ENCODE results near the gene DDC. TPM values are rescaled to one million over a fixed set of nuclear protein-coding genes. Genes with fewer than 3 reads are reported as not detected.
"Not testable (repeated sequence)": the region's sequence is repeated elsewhere in the genome, so short reads cannot be mapped to it uniquely, and the experiment has no call there.

Gene DDC
- total and polyA plus RNA-seq, 4 donors: 1.6 to 2.5 (median 2.1) TPM

- H3K9me3 ChIP-seq (ENCODE audit: control insufficient read depth, insufficient read depth, low read length): no peaks in the 10 kb centered on the region
- H3K4me3 ChIP-seq (ENCODE audit: low read depth, low read length): no peak overlapping the region
- H3K27me3 ChIP-seq (ENCODE audit: control insufficient read depth, insufficient read depth, low read length): no peaks in the 10 kb centered on the region
- H3K27ac ChIP-seq (ENCODE audit: low read depth, low read length): no peak overlapping the region
- peaks cover 10% of the 10 kb centered on the region for H3K4me1 ChIP-seq (ENCODE audit: control insufficient read depth, insufficient read depth, low read length)
- H3K36me3 ChIP-seq (ENCODE audit: control insufficient read depth, insufficient read depth, low read length): no peaks in the 10 kb centered on the region
- no peak for DNase-seq (ENCODE audit: low read depth in 4 of 6, low spot score in 6 of 6)
- no CpG with 5 or more reads among the region's 2 CpGs for WGBS (ENCODE audit: insufficient coverage)
Observed at GRCh38 chr7:50557099-50557498, 8.1 kb downstream of the DDC start.

DNA sequence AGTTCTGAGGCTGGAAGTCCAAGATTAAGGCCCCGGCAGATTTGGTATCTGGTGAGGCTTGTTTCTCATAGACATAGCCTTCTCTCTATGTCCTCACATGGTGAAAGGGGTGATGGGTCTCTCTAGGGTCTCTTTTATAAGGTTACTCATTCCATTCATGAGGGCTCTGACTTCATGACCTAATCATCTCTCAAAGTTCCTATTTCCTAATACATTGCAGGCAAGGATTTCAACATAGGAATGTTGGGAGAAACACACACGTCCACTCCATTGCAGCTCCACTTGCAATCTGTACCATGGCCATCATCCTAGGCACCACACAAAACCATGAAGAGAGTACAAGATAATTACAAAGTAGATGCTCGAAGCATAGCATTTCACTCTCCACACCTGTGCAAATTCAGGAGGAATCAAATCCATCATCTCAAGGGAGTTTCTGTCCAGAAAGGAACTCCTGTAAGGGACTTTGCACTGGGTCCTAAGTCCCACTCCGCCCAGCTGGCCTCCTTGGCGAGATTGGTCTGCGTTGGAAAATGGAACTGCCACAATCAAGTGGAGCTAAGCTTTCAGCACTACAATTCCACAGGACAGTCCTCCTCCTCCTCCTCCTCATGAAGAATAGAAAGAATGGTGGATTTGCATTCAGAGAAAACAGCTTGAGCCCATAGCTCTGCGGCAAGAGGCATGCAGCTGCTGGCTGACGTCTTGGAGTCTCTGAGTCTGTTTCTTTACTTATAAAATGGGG, 8.8 kb downstream of the DDC start:
- Histone ChIP-seq H3K9me3 (ENCODE audit: control insufficient read depth, insufficient read depth, low read length) (no peaks in the 10 kb centered on the region), H3K27me3 (ENCODE audit: control insufficient read depth, insufficient read depth, low read length) (no peaks in the 10 kb centered on the region), H3K4me1 (ENCODE audit: control insufficient read depth, insufficient read depth, low read length) (peaks cover 10% of the 10 kb centered on the region), H3K36me3 (ENCODE audit: control insufficient read depth, insufficient read depth, low read length) (no peaks in the 10 kb centered on the region), H3K27ac (ENCODE audit: low read depth, low read length) (no peak overlapping the region), H3K4me3 (ENCODE audit: low read depth, low read length) (no peak overlapping the region)
- 72% methylated on average over 5 of the region's 8 CpGs for WGBS (ENCODE audit: insufficient coverage)
- DNase-seq (ENCODE audit: low read depth in 4 of 6, low spot score in 6 of 6): no peak

GRCh38 chr7:50555594-50556140, 9.5 kb downstream of the DDC start:
- Histone ChIP-seq H3K4me1 (ENCODE audit: control insufficient read depth, insufficient read depth, low read length) (peaks cover 4% of the 10 kb centered on the region), H3K27me3 (ENCODE audit: control insufficient read depth, insufficient read depth, low read length) (no peaks in the 10 kb centered on the region), H3K4me3 (ENCODE audit: low read depth, low read length) (no peak overlapping the region), H3K36me3 (ENCODE audit: control insufficient read depth, insufficient read depth, low read length) (no peaks in the 10 kb centered on the region), H3K9me3 (ENCODE audit: control insufficient read depth, insufficient read depth, low read length) (no peaks in the 10 kb centered on the region), H3K27ac (ENCODE audit: low read depth, low read length) (no peak overlapping the region)
- WGBS (ENCODE audit: insufficient coverage): 91% methylated on average over 6 of the region's 9 CpGs
- no peak for DNase-seq (ENCODE audit: low read depth in 4 of 6, low spot score in 6 of 6)

DNA sequence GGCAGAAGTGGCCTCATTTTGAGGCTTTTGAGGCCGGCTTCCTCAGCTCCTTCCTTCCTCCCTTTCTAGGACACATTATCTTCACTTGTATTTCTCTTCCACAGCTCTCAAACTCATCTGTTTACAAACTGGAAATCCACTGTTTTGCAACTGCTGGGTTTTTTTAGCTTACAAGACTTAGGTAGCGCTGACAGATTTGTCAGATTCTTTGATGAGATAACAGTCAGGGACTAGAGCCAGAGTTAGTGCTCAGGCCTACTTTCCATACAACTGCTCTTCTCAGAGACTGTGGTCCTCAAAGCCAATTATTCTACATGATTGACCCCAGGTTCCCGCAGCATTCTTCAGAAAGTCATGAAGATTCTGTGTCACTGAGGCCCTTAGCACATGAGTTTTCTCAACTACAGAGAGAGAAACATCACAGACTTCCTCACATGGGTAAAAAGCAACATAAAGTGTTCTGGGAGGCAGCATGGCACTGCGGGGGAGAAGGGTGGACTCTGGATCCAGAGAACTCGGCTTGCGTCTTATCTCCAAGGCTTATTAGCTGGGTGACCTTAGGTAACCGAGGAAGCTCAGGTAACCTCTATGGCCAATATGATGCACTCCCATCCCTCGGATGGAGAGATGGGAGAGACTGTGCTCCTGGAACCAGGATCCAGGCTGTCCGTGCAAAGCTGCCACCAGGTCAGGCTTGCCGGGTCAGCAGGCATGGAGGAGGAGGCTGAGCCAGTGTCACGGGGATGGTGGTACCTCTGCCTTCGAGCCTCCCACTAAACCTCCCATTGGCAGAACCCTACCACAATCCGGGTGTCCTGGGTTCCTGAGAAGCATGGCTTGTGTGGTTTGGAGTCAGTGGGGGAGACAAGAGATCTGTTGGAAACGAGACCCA, 10.5 kb downstream of the DDC start:
- no peaks in the 10 kb centered on the region for H3K4me1 ChIP-seq (ENCODE audit: control insufficient read depth, insufficient read depth, low read length)
- H3K36me3 ChIP-seq (ENCODE audit: control insufficient read depth, insufficient read depth, low read length): no peaks in the 10 kb centered on the region
- no peak overlapping the region for H3K27ac ChIP-seq (ENCODE audit: low read depth, low read length)
- no peaks in the 10 kb centered on the region for H3K9me3 ChIP-seq (ENCODE audit: control insufficient read depth, insufficient read depth, low read length)
- no peaks in the 10 kb centered on the region for H3K27me3 ChIP-seq (ENCODE audit: control insufficient read depth, insufficient read depth, low read length)
- 89% methylated on average over 10 of the region's 14 CpGs for WGBS (ENCODE audit: insufficient coverage)
- no peak for DNase-seq (ENCODE audit: low read depth in 4 of 6, low spot score in 6 of 6)
- H3K4me3 ChIP-seq (ENCODE audit: low read depth, low read length): no peak overlapping the region

GRCh38 chr7:50553973-50554372, 11.2 kb downstream of the DDC start:
- Histone ChIP-seq H3K4me3 (ENCODE audit: low read depth, low read length) (no peak overlapping the region), H3K36me3 (ENCODE audit: control insufficient read depth, insufficient read depth, low read length) (no peaks in the 10 kb centered on the region), H3K9me3 (ENCODE audit: control insufficient read depth, insufficient read depth, low read length) (no peaks in the 10 kb centered on the region), H3K27me3 (ENCODE audit: control insufficient read depth, insufficient read depth, low read length) (no peaks in the 10 kb centered on the region), H3K27ac (ENCODE audit: low read depth, low read length) (no peak overlapping the region), H3K4me1 (ENCODE audit: control insufficient read depth, insufficient read depth, low read length) (no peaks in the 10 kb centered on the region)
- no peak for DNase-seq (ENCODE audit: low read depth in 4 of 6, low spot score in 6 of 6)
- WGBS (ENCODE audit: insufficient coverage): 33% methylated on average over 3 of the region's 3 CpGs

DNA sequence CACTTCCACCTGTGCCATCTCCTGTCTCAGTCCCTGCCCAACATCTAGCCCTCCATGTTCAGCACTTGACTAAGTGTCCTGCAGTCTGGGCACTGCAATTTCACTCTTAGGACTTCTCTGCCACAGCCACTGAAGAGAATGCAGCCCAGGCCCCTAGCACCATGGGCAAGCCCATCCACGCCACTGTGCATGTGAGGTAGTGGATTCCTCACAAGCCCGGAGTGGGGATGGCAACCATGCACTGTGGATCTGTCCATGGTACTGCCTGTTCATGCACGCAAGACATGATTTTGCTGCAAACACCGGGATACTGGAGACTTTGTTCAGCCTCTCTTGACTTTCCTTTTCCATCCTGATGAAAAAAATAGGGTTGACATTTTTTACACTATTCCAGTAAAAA, 12.3 kb downstream of the DDC start:
- Histone ChIP-seq H3K9me3 (ENCODE audit: control insufficient read depth, insufficient read depth, low read length) (no peaks in the 10 kb centered on the region), H3K27me3 (ENCODE audit: control insufficient read depth, insufficient read depth, low read length) (no peaks in the 10 kb centered on the region), H3K36me3 (ENCODE audit: control insufficient read depth, insufficient read depth, low read length) (no peaks in the 10 kb centered on the region), H3K4me1 (ENCODE audit: control insufficient read depth, insufficient read depth, low read length) (no peaks in the 10 kb centered on the region), H3K27ac (ENCODE audit: low read depth, low read length) (no peak overlapping the region), H3K4me3 (ENCODE audit: low read depth, low read length) (no peak overlapping the region)
- WGBS (ENCODE audit: insufficient coverage): 51% methylated on average over 3 of the region's 4 CpGs
- peak in 1 of 6 donors; percentile 62 for DNase-seq (ENCODE audit: low read depth in 4 of 6, low spot score in 6 of 6)

DNA sequence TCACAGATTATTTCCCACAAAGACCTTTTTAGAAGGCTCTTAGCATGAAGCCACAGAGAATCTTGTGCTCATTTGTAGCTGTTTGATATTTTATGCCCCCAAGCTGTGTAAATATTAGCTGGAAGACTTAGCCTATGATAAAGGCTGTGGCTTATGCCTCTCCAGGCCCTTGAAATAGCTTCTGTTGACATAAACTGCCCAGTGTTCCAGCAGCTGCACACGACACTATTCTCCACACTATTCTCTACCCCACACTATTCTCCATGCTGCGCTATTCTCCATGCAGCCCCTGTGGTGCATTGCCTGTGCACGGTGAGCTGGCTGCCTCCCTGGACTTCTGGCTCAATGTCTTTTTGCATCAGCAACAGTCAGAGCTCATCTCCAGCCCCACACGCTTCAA, 13.1 kb downstream of the DDC start:
- Histone ChIP-seq H3K36me3 (ENCODE audit: control insufficient read depth, insufficient read depth, low read length) (no peaks in the 10 kb centered on the region), H3K4me1 (ENCODE audit: control insufficient read depth, insufficient read depth, low read length) (no peaks in the 10 kb centered on the region), H3K27ac (ENCODE audit: low read depth, low read length) (no peak overlapping the region), H3K4me3 (ENCODE audit: low read depth, low read length) (no peak overlapping the region), H3K9me3 (ENCODE audit: control insufficient read depth, insufficient read depth, low read length) (no peaks in the 10 kb centered on the region), H3K27me3 (ENCODE audit: control insufficient read depth, insufficient read depth, low read length) (no peaks in the 10 kb centered on the region)
- WGBS (ENCODE audit: insufficient coverage): 31% methylated on average over 1 of the region's 4 CpGs
- peak in 1 of 6 donors; percentile 60 for DNase-seq (ENCODE audit: low read depth in 4 of 6, low spot score in 6 of 6)

DNA sequence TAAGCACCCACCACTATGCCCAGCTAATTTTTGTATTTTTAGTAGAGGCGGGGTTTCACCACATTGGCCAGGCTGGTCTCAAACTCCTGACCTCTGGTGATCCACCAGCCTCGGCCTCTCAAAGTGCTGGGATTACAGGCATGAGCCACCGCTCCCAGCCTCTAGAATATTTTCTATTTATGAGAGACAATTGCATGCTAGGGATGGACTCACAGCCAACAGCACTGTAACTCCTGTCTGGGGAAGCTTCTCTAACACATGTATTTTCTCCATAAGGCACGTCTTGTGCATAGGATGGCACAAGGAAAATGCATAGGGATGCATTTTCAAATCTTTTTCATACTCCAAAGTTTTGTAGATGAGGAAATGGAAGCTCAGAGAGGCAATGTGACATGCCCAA, 19.6 kb downstream of the DDC start:
- not testable (repeated sequence) for H3K4me3 ChIP-seq (ENCODE audit: low read depth, low read length); H3K27ac ChIP-seq (ENCODE audit: low read depth, low read length)
- 80% methylated on average over 1 of the region's 4 CpGs for WGBS (ENCODE audit: insufficient coverage)

GRCh38 chr7:50544992-50545391, 20.2 kb downstream of the DDC start:
- H3K27ac ChIP-seq (ENCODE audit: low read depth, low read length): no peak overlapping the region
- no CpG with 5 or more reads among the region's 6 CpGs for WGBS (ENCODE audit: insufficient coverage)
- no peaks in the 10 kb centered on the region for H3K4me1 ChIP-seq (ENCODE audit: control insufficient read depth, insufficient read depth, low read length)
- no peaks in the 10 kb centered on the region for H3K27me3 ChIP-seq (ENCODE audit: control insufficient read depth, insufficient read depth, low read length)
- no peak overlapping the region for H3K4me3 ChIP-seq (ENCODE audit: low read depth, low read length)
- no peaks in the 10 kb centered on the region for H3K36me3 ChIP-seq (ENCODE audit: control insufficient read depth, insufficient read depth, low read length)
- no peaks in the 10 kb centered on the region for H3K9me3 ChIP-seq (ENCODE audit: control insufficient read depth, insufficient read depth, low read length)
- DNase-seq (ENCODE audit: low read depth in 4 of 6, low spot score in 6 of 6): peak in 1 of 6 donors; percentile 50

More for the DNA sequence above, 19.6 kb downstream of the DDC start:
- H3K27me3 ChIP-seq (ENCODE audit: control insufficient read depth, insufficient read depth, low read length); H3K4me1 ChIP-seq (ENCODE audit: control insufficient read depth, insufficient read depth, low read length); H3K9me3 ChIP-seq (ENCODE audit: control insufficient read depth, insufficient read depth, low read length); DNase-seq (ENCODE audit: low read depth in 4 of 6, low spot score in 6 of 6); H3K36me3 ChIP-seq (ENCODE audit: control insufficient read depth, insufficient read depth, low read length): not testable (repeated sequence)

Measured in spinal cord (tissue), 10 donors.